ENCODE data around the gene RCOR2.

The RCOR2 gene

GRCh38 chr11:63918507-63919191 lies 1.7 kb upstream of the RCOR2 start:
- 74% methylated on average over 6 of the region's 9 CpGs for WGBS (ENCODE audit: insufficient coverage)
- Histone ChIP-seq H3K27ac (ENCODE audit: insufficient read depth in 1 of 2, low read depth in 1 of 2, low read length in 2 of 2, poor library complexity in 1 of 2, severe bottlenecking in 2 of 2) (no peak overlapping the region), H3K36me3 (ENCODE audit: control insufficient read depth in 4 of 4, insufficient read depth in 4 of 4, low read length in 3 of 4) (no peaks in the 10 kb centered on the region), H3K4me1 (ENCODE audit: control extremely low read depth in 1 of 4, control insufficient read depth in 4 of 4, insufficient read depth in 4 of 4, low read length in 3 of 4) (peaks cover 0 to 50% (median 40%) of the 10 kb centered on the region in 4 experiments), H3K4me3 (ENCODE audit: control insufficient read depth in 1 of 7, extremely low read depth in 1 of 7, insufficient read depth in 4 of 7, low read depth in 2 of 7, low read length in 6 of 7) (peak overlapping the region in 3 of 7 experiments; percentile 10 to 74 (median 55)), H3K9me3 (ENCODE audit: control extremely low read depth in 1 of 5, control insufficient read depth in 4 of 5, insufficient read depth in 2 of 5, low read depth in 1 of 5, low read length in 4 of 5) (no peaks in the 10 kb centered on the region), H3K27me3 (replicated peaks in 2 of 5; ENCODE audit: control insufficient read depth in 4 of 5, insufficient read depth in 5 of 5, low read length in 4 of 5) (peaks cover 0 to 22% (median 0%) of the 10 kb centered on the region in 5 experiments)
- POLR2A ChIA-PET, result no interaction called here
- DNase-seq, result no peak
- CTCF ChIA-PET, result interaction anchor here (1.7 to 4.9 kb wide), 3 partner anchors 26 to 150 kb away, joined by 5 to 22 read pairs (median 12); partner anchors contain the start of gene ZFTA

GRCh38 chr11:63917692-63918506 lies 935 bp upstream of the RCOR2 start:
- peaks cover 0 to 22% (median 0%) of the 10 kb centered on the region in 5 experiments for H3K27me3 ChIP-seq (replicated peaks in 2 of 5; ENCODE audit: control insufficient read depth in 4 of 5, insufficient read depth in 5 of 5, low read length in 4 of 5)
- H3K27ac ChIP-seq (ENCODE audit: insufficient read depth in 1 of 2, low read depth in 1 of 2, low read length in 2 of 2, poor library complexity in 1 of 2, severe bottlenecking in 2 of 2), result no peak overlapping the region
- no peaks in the 10 kb centered on the region for H3K36me3 ChIP-seq (ENCODE audit: control insufficient read depth in 4 of 4, insufficient read depth in 4 of 4, low read length in 3 of 4)
- H3K9me3 ChIP-seq (ENCODE audit: control extremely low read depth in 1 of 5, control insufficient read depth in 4 of 5, insufficient read depth in 2 of 5, low read depth in 1 of 5, low read length in 4 of 5), result no peaks in the 10 kb centered on the region
- DNase-seq, result peak in 2 of 3 donors; percentile 54 to 63
- 16% methylated on average over 44 of the region's 50 CpGs for WGBS (ENCODE audit: insufficient coverage)
- CTCF ChIA-PET, result interaction anchor here (0.6 to 4.9 kb wide), 7 partner anchors 15 to 81 kb away, joined by 3 to 22 read pairs (median 3); no protein-coding TSS in a partner anchor
- POLR2A ChIA-PET, result no interaction called here
- H3K4me3 ChIP-seq (ENCODE audit: control insufficient read depth in 1 of 7, extremely low read depth in 1 of 7, insufficient read depth in 4 of 7, low read depth in 2 of 7, low read length in 6 of 7), result peak overlapping the region; percentile 26 to 70 (median 58)
- peaks cover 0 to 50% (median 40%) of the 10 kb centered on the region in 4 experiments for H3K4me1 ChIP-seq (ENCODE audit: control extremely low read depth in 1 of 4, control insufficient read depth in 4 of 4, insufficient read depth in 4 of 4, low read length in 3 of 4)

- Histone ChIP-seq H3K27ac (ENCODE audit: insufficient read depth in 1 of 2, low read depth in 1 of 2, low read length in 2 of 2, poor library complexity in 1 of 2, severe bottlenecking in 2 of 2) (no peak overlapping the region), H3K4me1 (ENCODE audit: control extremely low read depth in 1 of 4, control insufficient read depth in 4 of 4, insufficient read depth in 4 of 4, low read length in 3 of 4) (peaks cover 0 to 50% (median 40%) of the 10 kb centered on the region in 4 experiments), H3K27me3 (replicated peaks in 2 of 5; ENCODE audit: control insufficient read depth in 4 of 5, insufficient read depth in 5 of 5, low read length in 4 of 5) (peaks cover 0 to 22% (median 0%) of the 10 kb centered on the region in 5 experiments), H3K36me3 (ENCODE audit: control insufficient read depth in 4 of 4, insufficient read depth in 4 of 4, low read length in 3 of 4) (no peaks in the 10 kb centered on the region), H3K9me3 (ENCODE audit: control extremely low read depth in 1 of 5, control insufficient read depth in 4 of 5, insufficient read depth in 2 of 5, low read depth in 1 of 5, low read length in 4 of 5) (no peaks in the 10 kb centered on the region), H3K4me3 (ENCODE audit: control insufficient read depth in 1 of 7, extremely low read depth in 1 of 7, insufficient read depth in 4 of 7, low read depth in 2 of 7, low read length in 6 of 7) (peak overlapping the region; percentile 19 to 74 (median 58))
- POLR2A ChIA-PET, result interaction anchor here (0.6 kb wide), 1 partner anchor 35 kb away, joined by 3 read pairs; no protein-coding TSS in a partner anchor
- 6% methylated on average over 54 of the region's 56 CpGs for WGBS (ENCODE audit: insufficient coverage)
- peak in 2 of 3 donors; percentile 51 to 58 for DNase-seq
- CTCF ChIA-PET, result interaction anchor here (2.4 to 4.9 kb wide), 3 partner anchors 29 to 79 kb away, joined by 12 to 22 read pairs (median 15); no protein-coding TSS in a partner anchor
These were observed 765 bp downstream of the RCOR2 start for GRCh38 chr11:63915961-63916836.

- POLR2A ChIA-PET, result no interaction called here
- H3K4me1 ChIP-seq (ENCODE audit: control extremely low read depth in 1 of 4, control insufficient read depth in 4 of 4, insufficient read depth in 4 of 4, low read length in 3 of 4), result peaks cover 0 to 52% (median 44%) of the 10 kb centered on the region in 4 experiments
These were observed 1.9 kb downstream of the RCOR2 start for GRCh38 chr11:63914896-63915691.

GRCh38 chr11:63913866-63914830 lies 2.8 kb downstream of the RCOR2 start:
- DNase-seq, result no peak
- no peaks in the 10 kb centered on the region for H3K9me3 ChIP-seq (ENCODE audit: control extremely low read depth in 1 of 5, control insufficient read depth in 4 of 5, insufficient read depth in 2 of 5, low read depth in 1 of 5, low read length in 4 of 5)
- peaks cover 0 to 53% (median 45%) of the 10 kb centered on the region in 4 experiments for H3K4me1 ChIP-seq (ENCODE audit: control extremely low read depth in 1 of 4, control insufficient read depth in 4 of 4, insufficient read depth in 4 of 4, low read length in 3 of 4)
- ChIA-PET POLR2A (no interaction called here), CTCF (interaction anchor here (0.9 to 4.9 kb wide), 5 partner anchors 28 to 77 kb away, joined by 3 to 22 read pairs (median 7); no protein-coding TSS in a partner anchor)
- peaks cover 0 to 4% (median 0%) of the 10 kb centered on the region in 4 experiments for H3K36me3 ChIP-seq (ENCODE audit: control insufficient read depth in 4 of 4, insufficient read depth in 4 of 4, low read length in 3 of 4)
- peaks cover 0 to 22% (median 0%) of the 10 kb centered on the region in 5 experiments for H3K27me3 ChIP-seq (replicated peaks in 2 of 5; ENCODE audit: control insufficient read depth in 4 of 5, insufficient read depth in 5 of 5, low read length in 4 of 5)
- H3K4me3 ChIP-seq (ENCODE audit: control insufficient read depth in 1 of 7, extremely low read depth in 1 of 7, insufficient read depth in 4 of 7, low read depth in 2 of 7, low read length in 6 of 7), result no peak overlapping the region
- no peak overlapping the region for H3K27ac ChIP-seq (ENCODE audit: insufficient read depth in 1 of 2, low read depth in 1 of 2, low read length in 2 of 2, poor library complexity in 1 of 2, severe bottlenecking in 2 of 2)
- 98% methylated on average over 33 of the region's 34 CpGs for WGBS (ENCODE audit: insufficient coverage)

More at GRCh38 chr11:63914896-63915691, 1.9 kb downstream of the RCOR2 start:
- DNase-seq, result no peak
- CTCF ChIA-PET, result interaction anchor here (0.9 to 4.9 kb wide), 4 partner anchors 27 to 78 kb away, joined by 3 to 22 read pairs (median 11); no protein-coding TSS in a partner anchor
- no peaks in the 10 kb centered on the region for H3K36me3 ChIP-seq (ENCODE audit: control insufficient read depth in 4 of 4, insufficient read depth in 4 of 4, low read length in 3 of 4)
- H3K9me3 ChIP-seq (ENCODE audit: control extremely low read depth in 1 of 5, control insufficient read depth in 4 of 5, insufficient read depth in 2 of 5, low read depth in 1 of 5, low read length in 4 of 5), result no peaks in the 10 kb centered on the region
- H3K4me3 ChIP-seq (ENCODE audit: control insufficient read depth in 1 of 7, extremely low read depth in 1 of 7, insufficient read depth in 4 of 7, low read depth in 2 of 7, low read length in 6 of 7), result no peak overlapping the region
- H3K27ac ChIP-seq (ENCODE audit: insufficient read depth in 1 of 2, low read depth in 1 of 2, low read length in 2 of 2, poor library complexity in 1 of 2, severe bottlenecking in 2 of 2), result no peak overlapping the region
- peaks cover 0 to 22% (median 0%) of the 10 kb centered on the region in 5 experiments for H3K27me3 ChIP-seq (replicated peaks in 2 of 5; ENCODE audit: control insufficient read depth in 4 of 5, insufficient read depth in 5 of 5, low read length in 4 of 5)
- 84% methylated on average over 8 of the region's 20 CpGs for WGBS (ENCODE audit: insufficient coverage)
